GM23338 (cell line): ENCODE measurements around the gene NAXE.

Experiments
- CREB1 ChIP-seq: fragments of 250-450 bp; sonication (Bioruptor Pico); IDR thresholded peaks from 2 replicates; pipeline ENCODE4 v1.5.0; 2020; ENCODE audit warnings: low read depth, mild to moderate bottlenecking, moderate library complexity
- CTCF ChIP-seq, 2 experiments: fragments of 200-600 bp in 1 of 2; sonication (generic) in 1 of 2; conservative IDR thresholded peaks; 2 replicates each; pipeline versions ENCODE4 v1.5.1 to v1.6.1; 2016 to 2017; ENCODE audit warnings: antibody characterized with exemption in 2 of 2, low read depth in 2 of 2, mild to moderate bottlenecking in 2 of 2, moderate library complexity in 1 of 2
- EZH2 ChIP-seq: fragments of 200-600 bp; sonication (generic); IDR thresholded peaks from one replicate; pipeline ENCODE4 v1.8.0; 2017; ENCODE audit warnings: antibody characterized with exemption, mild to moderate bottlenecking, low read depth; ENCODE audit not compliant: unreplicated experiment
- EZH2phosphoT487 ChIP-seq: fragments of 200-600 bp; sonication (generic); IDR thresholded peaks from one replicate; pipeline ENCODE4 v1.8.1; 2018; ENCODE audit warnings: antibody characterized with exemption; ENCODE audit not compliant: unreplicated experiment
- JUNB ChIP-seq: IDR thresholded peaks from one replicate; pipeline ENCODE4 v1.6.1; 2016; ENCODE audit warnings: antibody characterized with exemption; ENCODE audit not compliant: unreplicated experiment
- NANOG ChIP-seq: IDR thresholded peaks from 2 replicates; pipeline ENCODE4 v1.6.1; 2016; ENCODE audit warnings: antibody characterized with exemption, borderline replicate concordance
- POLR2AphosphoS5 ChIP-seq: IDR thresholded peaks from 2 replicates; pipeline ENCODE4 v1.6.1; 2016; ENCODE audit warnings: antibody characterized with exemption, low read depth
- REST ChIP-seq: IDR thresholded peaks from one replicate; pipeline ENCODE4 v1.6.1; 2018; ENCODE audit warnings: antibody characterized with exemption; ENCODE audit not compliant: unreplicated experiment
- STAT1 ChIP-seq: IDR thresholded peaks from one replicate; pipeline ENCODE4 v1.6.1; 2016; ENCODE audit warnings: antibody characterized with exemption; ENCODE audit not compliant: unreplicated experiment

GRCh38 chr1:156546267-156546666 is 45.3 kb upstream of the NAXE start:
- TF ChIP-seq CTCF (conservative IDR thresholded peaks at IDR 0.05; ENCODE audit: low read depth in 2 of 2) (no peak), EZH2 (no peak), POLR2AphosphoS5 (no peak), STAT1 (no peak), EZH2phosphoT487 (no peak), REST (no peak), NANOG (no peak), JUNB (no peak), CREB1 (CRISPR knock-in tag) (no peak)
